H9 (cell line): ENCODE measurements around the gene BACE2. TPM values are rescaled to one million over a fixed set of nuclear protein-coding genes. Genes with fewer than 3 reads are reported as not detected.

ENCODE experiments used
- DNase-seq: peaks from one replicate; pipeline ENCODE4 v3.0.0-alpha.2; 2017
- H2AFZ ChIP-seq: one replicate; pipeline ENCODE4 v1.6.1; 2013; ENCODE audit warnings: mild to moderate bottlenecking, low read length, control low read depth, moderate library complexity
- H2AK5ac ChIP-seq: 2 replicates; pipeline ENCODE4 v1.6.1; 2013; ENCODE audit warnings: low read length, control low read depth, mixed read lengths; ENCODE audit not compliant: insufficient read length
- H2BK120ac ChIP-seq: one replicate; pipeline ENCODE4 v1.6.1; 2013; ENCODE audit warnings: low read depth, mild to moderate bottlenecking, low read length, control low read depth, inconsistent platforms; ENCODE audit not compliant: poor library complexity, severe bottlenecking
- H2BK12ac ChIP-seq: 2 replicates; pipeline ENCODE4 v1.6.1; 2013; ENCODE audit warnings: low read length, control low read depth, mixed read lengths, low read depth; ENCODE audit not compliant: insufficient read length
- H2BK15ac ChIP-seq: 2 replicates; pipeline ENCODE4 v1.6.1; 2013; ENCODE audit warnings: low read depth, low read length, control low read depth
- H2BK20ac ChIP-seq: one replicate; pipeline ENCODE4 v1.6.1; 2013; ENCODE audit warnings: low read depth, mild to moderate bottlenecking, low read length, control low read depth, inconsistent platforms; ENCODE audit not compliant: poor library complexity, severe bottlenecking
- H2BK5ac ChIP-seq: 2 replicates; pipeline ENCODE4 v1.6.1; 2013; ENCODE audit warnings: low read length, control low read depth, mixed read lengths; ENCODE audit not compliant: insufficient read length
- H3K14ac ChIP-seq: 2 replicates; pipeline ENCODE4 v1.6.1; 2013; ENCODE audit warnings: low read length, control low read depth; ENCODE audit not compliant: insufficient read depth
- H3K18ac ChIP-seq: 2 replicates; pipeline ENCODE4 v1.6.1; 2013; ENCODE audit warnings: low read depth, mild to moderate bottlenecking, mixed read lengths, low read length, control low read depth; ENCODE audit not compliant: insufficient read length
- H3K23ac ChIP-seq: 2 replicates; pipeline ENCODE4 v1.6.1; 2013; ENCODE audit warnings: low read length, control low read depth, mixed read lengths, low read depth; ENCODE audit not compliant: insufficient read length
- H3K23me2 ChIP-seq: 2 replicates; pipeline ENCODE4 v1.6.1; 2013; ENCODE audit warnings: low read depth, mild to moderate bottlenecking, mixed read lengths, low read length, control low read depth; ENCODE audit not compliant: insufficient read length, poor library complexity, severe bottlenecking
- H3K27ac ChIP-seq: 2 replicates; pipeline ENCODE4 v1.5.1; 2013; ENCODE audit warnings: low read length, control low read depth, mixed read lengths, low read depth; ENCODE audit not compliant: insufficient read length
- H3K27me3 ChIP-seq: 2 replicates; pipeline ENCODE4 v1.6.1; 2013; ENCODE audit warnings: low read length, control low read depth, inconsistent platforms; ENCODE audit not compliant: insufficient read depth
- H3K4ac ChIP-seq: 2 replicates; pipeline ENCODE4 v1.6.1; 2013; ENCODE audit warnings: low read depth, mild to moderate bottlenecking, control low read depth, inconsistent platforms, low read length, moderate library complexity
- H3K4me1 ChIP-seq: 2 replicates; pipeline ENCODE4 v1.6.1; 2013; ENCODE audit warnings: low read length, control low read depth, inconsistent platforms; ENCODE audit not compliant: insufficient read depth
- H3K4me2 ChIP-seq: 2 replicates; pipeline ENCODE4 v1.6.1; 2013; ENCODE audit warnings: low read length, control low read depth, mixed read lengths; ENCODE audit not compliant: insufficient read length, insufficient read depth
- H3K56ac ChIP-seq: 2 replicates; pipeline ENCODE4 v1.6.1; 2013; ENCODE audit warnings: low read depth, mild to moderate bottlenecking, mixed read lengths, low read length, control low read depth; ENCODE audit not compliant: insufficient read length
- H3K79me1 ChIP-seq: 2 replicates; pipeline ENCODE4 v1.6.1; 2013; ENCODE audit warnings: low read depth, mild to moderate bottlenecking, moderate library complexity, low read length, control low read depth, inconsistent platforms; ENCODE audit not compliant: insufficient read depth, poor library complexity, severe bottlenecking
- H3K79me2 ChIP-seq: 2 replicates; pipeline ENCODE4 v1.6.1; 2013; ENCODE audit warnings: low read length, control low read depth, inconsistent platforms; ENCODE audit not compliant: insufficient read depth
- H3K9ac ChIP-seq: 2 replicates; pipeline ENCODE4 v1.6.1; 2013; ENCODE audit warnings: low read length, control low read depth, mixed read lengths; ENCODE audit not compliant: insufficient read length; ENCODE audit errors: extremely low read depth
- H3K9me3 ChIP-seq: one replicate; pipeline ENCODE4 v1.6.1; 2013; ENCODE audit warnings: low read depth, low read length, inconsistent platforms; ENCODE audit not compliant: control insufficient read depth
- H3T11ph ChIP-seq: one replicate; pipeline ENCODE4 v1.6.1; 2013; ENCODE audit warnings: mild to moderate bottlenecking, low read length, control low read depth, inconsistent platforms
- H4K20me1 ChIP-seq: one replicate; pipeline ENCODE4 v1.6.1; 2013; ENCODE audit not compliant: control insufficient read depth, insufficient read length, insufficient read depth
- H4K5ac ChIP-seq: 2 replicates; pipeline ENCODE4 v1.6.1; 2013; ENCODE audit warnings: low read depth, mild to moderate bottlenecking, mixed read lengths, low read length, control low read depth; ENCODE audit not compliant: insufficient read length
- H4K8ac ChIP-seq: replicated peaks from 2 replicates; pipeline ENCODE4 v1.6.1; 2013; ENCODE audit warnings: low read length, control low read depth, mixed read lengths, low read depth; ENCODE audit not compliant: insufficient read length
- H4K91ac ChIP-seq: 2 replicates; pipeline ENCODE4 v1.6.1; 2013; ENCODE audit warnings: low read depth, mild to moderate bottlenecking, moderate library complexity, mixed read lengths, low read length, control low read depth; ENCODE audit not compliant: insufficient read length
- H3K27ac Mint-ChIP-seq, 3 experiments: 2 replicates in 2 of 3; 3 replicates in 1 of 3; pipeline ENCODE4 v1.8.0; 2020 to 2021; ENCODE audit warnings: mixed read lengths in 3 of 3, mild to moderate bottlenecking in 1 of 3, moderate library complexity in 1 of 3
- H3K27me3 Mint-ChIP-seq: 2 replicates; pipeline ENCODE4 v1.8.0; 2021; ENCODE audit warnings: low read depth, mild to moderate bottlenecking, moderate library complexity, mixed read lengths
- H3K36me3 Mint-ChIP-seq, 3 experiments: 2 replicates in 2 of 3; 3 replicates in 1 of 3; pipeline ENCODE4 v1.8.0; 2020 to 2021; ENCODE audit warnings: low read depth in 3 of 3, mixed read lengths in 3 of 3; ENCODE audit not compliant: insufficient read depth in 1 of 3
- H3K4me1 Mint-ChIP-seq, 2 experiments: 2 replicates each; pipeline ENCODE4 v1.8.0; 2020; ENCODE audit warnings: mixed read lengths in 2 of 2
- H3K4me3 Mint-ChIP-seq, 2 experiments: 2 replicates in 1 of 2; 3 replicates in 1 of 2; pipeline ENCODE4 v1.8.0; 2020 to 2021; ENCODE audit warnings: mild to moderate bottlenecking in 2 of 2, mixed read lengths in 2 of 2, moderate library complexity in 1 of 2
- H3K9me3 Mint-ChIP-seq, 2 experiments: 2 replicates in 1 of 2; 3 replicates in 1 of 2; pipeline ENCODE4 v1.8.0; 2020; ENCODE audit warnings: mild to moderate bottlenecking in 2 of 2, mixed read lengths in 2 of 2, moderate library complexity in 1 of 2
- WGBS: extraction: QIAGEN DNeasy Blood & Tissue Kit; methylation state at CpG from one replicate; pipeline ENCODE4 v1.1.7; 2013; ENCODE audit warnings: missing lambda C conversion rate, low lambda C conversion rate, mixed read lengths; ENCODE audit not compliant: insufficient read length; ENCODE audit errors: extremely low coverage; 5-methylcytosine and 5-hydroxymethylcytosine counted together
- total RNA-seq: library from RNA; stranded (reverse); gene quantifications from 2 replicates; pipeline ENCODE4 v1.2.1, GENCODE V29; 2021
- TF ChIP-seq, protein P1 (sequence below): fragments of 200-600 bp; sonication (generic); conservative IDR thresholded peaks from 3 replicates; pipeline ENCODE4 v1.8.0; 2021; ENCODE audit warnings: antibody characterized with exemption, mild to moderate bottlenecking

BACE2 gene
- total RNA-seq, 1 experiment from 2014 or later, result 8.0 TPM

DNA sequence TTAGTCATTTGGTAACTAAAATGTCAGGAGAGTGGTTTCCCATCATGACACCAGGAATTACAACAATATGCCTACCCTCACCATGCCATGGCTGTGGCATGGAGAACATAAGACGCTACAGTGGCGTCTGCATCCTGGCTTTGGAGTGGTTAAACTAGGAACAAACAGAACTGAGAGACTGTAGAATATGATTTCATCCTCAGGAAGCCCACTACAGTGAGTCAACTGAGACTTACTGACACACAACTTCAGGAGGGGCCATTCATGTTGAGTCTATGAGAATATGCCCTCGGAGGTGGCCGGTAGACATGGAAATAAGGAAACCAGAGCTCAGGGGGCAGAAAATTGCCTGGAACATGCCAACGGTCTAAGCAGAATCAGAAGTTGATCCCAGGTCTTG, 5.9 kb upstream of the BACE2 start:
- Histone ChIP-seq H2BK120ac (no peak overlapping the region), H4K20me1 (no peaks in the 10 kb centered on the region), H3K4ac (no peak overlapping the region), H2AK5ac (no peak overlapping the region), H3K4me1 (no peaks in the 10 kb centered on the region), H3K4me2 (no peak overlapping the region), H2BK12ac (no peak overlapping the region), H4K91ac (no peak overlapping the region), H3K14ac (no peak overlapping the region), H2BK15ac (no peak overlapping the region), H4K8ac (no peak overlapping the region), H3K18ac (no peak overlapping the region), H3K9me3 (no peaks in the 10 kb centered on the region), H3K23me2 (no peaks in the 10 kb centered on the region), H3K27ac (no peak overlapping the region), H3T11ph (no peak overlapping the region), H3K23ac (no peak overlapping the region), H2BK20ac (no peak overlapping the region), H3K9ac (no peak overlapping the region), H2BK5ac (no peak overlapping the region), H3K79me1 (no peaks in the 10 kb centered on the region), H3K27me3 (peaks cover 3% of the 10 kb centered on the region; the same call in 1 of the 2 replicates), H2AFZ (no peak overlapping the region), H3K56ac (no peak overlapping the region), H3K79me2 (no peaks in the 10 kb centered on the region), H4K5ac (no peak overlapping the region)
- TF ChIP-seq, protein P1, sequence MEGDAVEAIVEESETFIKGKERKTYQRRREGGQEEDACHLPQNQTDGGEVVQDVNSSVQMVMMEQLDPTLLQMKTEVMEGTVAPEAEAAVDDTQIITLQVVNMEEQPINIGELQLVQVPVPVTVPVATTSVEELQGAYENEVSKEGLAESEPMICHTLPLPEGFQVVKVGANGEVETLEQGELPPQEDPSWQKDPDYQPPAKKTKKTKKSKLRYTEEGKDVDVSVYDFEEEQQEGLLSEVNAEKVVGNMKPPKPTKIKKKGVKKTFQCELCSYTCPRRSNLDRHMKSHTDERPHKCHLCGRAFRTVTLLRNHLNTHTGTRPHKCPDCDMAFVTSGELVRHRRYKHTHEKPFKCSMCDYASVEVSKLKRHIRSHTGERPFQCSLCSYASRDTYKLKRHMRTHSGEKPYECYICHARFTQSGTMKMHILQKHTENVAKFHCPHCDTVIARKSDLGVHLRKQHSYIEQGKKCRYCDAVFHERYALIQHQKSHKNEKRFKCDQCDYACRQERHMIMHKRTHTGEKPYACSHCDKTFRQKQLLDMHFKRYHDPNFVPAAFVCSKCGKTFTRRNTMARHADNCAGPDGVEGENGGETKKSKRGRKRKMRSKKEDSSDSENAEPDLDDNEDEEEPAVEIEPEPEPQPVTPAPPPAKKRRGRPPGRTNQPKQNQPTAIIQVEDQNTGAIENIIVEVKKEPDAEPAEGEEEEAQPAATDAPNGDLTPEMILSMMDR, result no peak
- Mint-ChIP-seq H3K4me1 (peaks cover 2 to 5% of the 10 kb centered on the region in 2 experiments; a peak in 2 of 4 replicates), H3K27me3 (peaks cover 72% of the 10 kb centered on the region), H3K4me3 (no peak overlapping the region), H3K27ac (no peak overlapping the region), H3K36me3 (peaks cover 0 to 8% (median 6%) of the 10 kb centered on the region in 3 experiments; a peak in 2 of 7 replicates), H3K9me3 (peaks cover 7% of the 10 kb centered on the region in 2 experiments; a peak in 4 of 5 replicates)
- no CpG with 5 or more reads among the region's 5 CpGs for WGBS
- no peak for DNase-seq
